Activated T-cell treated with anti-CD3 and anti-CD28 coated beads for 48 hours (primary cell): ENCODE data around the gene RABL3.
"Not testable (repeated sequence)": the region's sequence is repeated elsewhere in the genome, so short reads cannot be mapped to it uniquely, and the experiment has no call there.

Experiments used
- DNase-seq: peaks from one replicate; pipeline ENCODE4 v3.0.0-alpha.2; 2020; ENCODE audit warnings: low read depth

Gene RABL3

DNA sequence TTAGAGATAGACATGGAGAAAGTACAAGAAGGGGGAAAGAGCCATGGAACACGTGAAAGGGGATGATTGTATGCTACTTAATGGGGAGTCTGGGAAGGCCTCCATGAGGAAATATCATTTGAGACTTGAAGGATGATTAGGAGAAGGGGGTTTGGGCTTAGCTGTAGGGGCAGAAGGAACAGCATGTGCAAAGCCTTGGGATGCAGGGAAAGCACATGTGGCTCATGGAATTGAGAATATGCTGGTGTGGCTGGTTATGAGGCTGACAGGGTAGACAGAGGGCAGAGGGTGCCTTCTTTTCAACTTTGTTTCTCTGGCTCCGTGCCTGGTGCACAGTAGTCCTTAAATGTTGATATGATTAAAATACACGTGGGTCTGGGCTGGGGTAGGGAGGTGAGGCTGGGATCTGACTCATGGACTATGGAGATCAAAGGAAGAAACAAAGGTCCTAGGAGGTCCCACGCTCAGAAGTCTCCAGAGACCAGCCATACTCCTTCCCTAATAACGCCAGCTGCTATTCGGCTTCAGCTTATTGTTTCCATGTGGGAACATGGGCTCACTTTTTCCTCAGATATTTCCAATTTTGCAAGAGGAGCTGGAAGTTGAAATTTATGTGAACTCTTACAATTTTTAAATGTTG, 1.4 kb upstream of the RABL3 start:
- DNase-seq: no peak

DNA sequence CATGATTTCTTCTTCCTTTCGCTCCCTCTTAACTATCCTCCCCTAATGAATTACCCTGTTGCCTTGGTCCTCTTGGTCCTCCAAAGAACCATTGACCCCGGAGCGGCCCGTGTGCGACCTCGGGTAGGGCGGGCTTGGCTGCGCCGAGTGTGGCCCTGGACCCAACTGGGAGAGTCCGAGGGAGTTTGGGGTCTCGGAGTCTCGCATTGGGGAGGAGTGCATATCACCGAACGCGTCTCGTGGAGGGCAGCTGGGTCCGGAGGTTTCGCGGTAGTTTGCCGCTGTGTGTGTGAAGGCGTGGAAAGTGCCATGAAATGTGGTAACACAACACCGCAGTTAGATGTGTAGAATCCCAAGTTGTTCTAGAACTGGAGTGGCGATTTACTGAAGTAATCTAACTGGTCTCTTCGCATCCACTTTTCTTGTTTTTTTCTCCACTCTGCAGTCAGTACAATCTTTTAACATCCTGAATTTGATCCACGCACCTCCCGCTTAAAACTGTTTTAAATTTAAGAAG, 591 bp upstream of the RABL3 start:
- DNase-seq: peak; percentile 12

DNA sequence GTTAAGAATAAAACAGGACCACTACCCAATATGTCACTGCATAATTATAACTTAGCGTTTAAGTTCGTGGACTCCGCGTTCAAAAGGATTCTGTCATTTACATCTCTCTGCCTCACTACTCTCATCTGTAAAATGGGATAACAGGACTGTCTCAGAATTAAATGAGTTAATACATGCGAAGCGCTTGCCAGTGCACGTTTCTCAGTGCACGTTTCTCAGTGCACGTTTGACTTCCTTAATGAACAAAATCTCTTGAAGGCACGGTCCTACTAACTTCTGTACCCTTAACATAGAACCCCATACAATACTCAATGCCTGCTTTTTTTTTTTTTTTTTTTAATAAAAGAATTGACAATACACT, 499 bp downstream of the RABL3 start:
- no peak for DNase-seq

DNA sequence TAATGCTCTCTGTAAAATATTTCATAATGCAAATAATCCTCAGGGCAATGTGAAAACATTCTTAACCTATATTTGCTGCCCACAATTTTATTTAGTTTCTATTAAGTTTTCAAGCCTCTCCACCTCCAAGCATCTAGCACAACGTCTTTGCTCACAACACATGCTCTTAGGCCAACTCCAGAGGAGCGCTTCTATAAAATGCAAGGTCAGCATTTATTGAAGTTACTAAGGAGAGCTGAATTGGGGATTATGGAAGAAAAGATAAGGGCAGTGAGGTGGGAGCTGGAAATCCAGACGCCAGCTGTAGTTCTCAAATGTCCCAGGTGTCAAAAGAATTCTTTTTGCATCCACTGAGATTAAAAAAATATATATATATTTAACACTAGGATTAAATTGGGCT, 996 bp downstream of the RABL3 start:
- no peak for DNase-seq

DNA sequence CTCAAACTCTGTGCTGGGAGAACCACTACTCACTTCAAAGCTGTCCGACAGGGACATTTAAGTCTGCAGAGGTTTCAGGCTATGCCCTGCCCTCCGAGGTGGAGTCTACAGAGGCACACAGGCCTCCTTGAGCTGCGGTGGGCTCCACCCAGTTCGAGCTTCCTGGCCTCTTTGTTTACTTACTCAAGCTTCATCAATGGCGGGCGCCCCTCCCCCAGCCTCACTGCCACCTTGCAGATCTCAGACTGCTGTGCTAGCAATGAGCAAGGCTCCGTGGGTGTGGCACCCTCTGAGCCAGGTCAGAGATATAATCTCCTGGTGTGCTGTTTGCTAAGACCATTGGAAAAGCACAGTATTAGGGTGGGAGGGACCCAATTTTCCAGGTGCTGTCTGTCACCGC, 4.3 kb downstream of the RABL3 start:
- not testable (repeated sequence) for DNase-seq

DNA sequence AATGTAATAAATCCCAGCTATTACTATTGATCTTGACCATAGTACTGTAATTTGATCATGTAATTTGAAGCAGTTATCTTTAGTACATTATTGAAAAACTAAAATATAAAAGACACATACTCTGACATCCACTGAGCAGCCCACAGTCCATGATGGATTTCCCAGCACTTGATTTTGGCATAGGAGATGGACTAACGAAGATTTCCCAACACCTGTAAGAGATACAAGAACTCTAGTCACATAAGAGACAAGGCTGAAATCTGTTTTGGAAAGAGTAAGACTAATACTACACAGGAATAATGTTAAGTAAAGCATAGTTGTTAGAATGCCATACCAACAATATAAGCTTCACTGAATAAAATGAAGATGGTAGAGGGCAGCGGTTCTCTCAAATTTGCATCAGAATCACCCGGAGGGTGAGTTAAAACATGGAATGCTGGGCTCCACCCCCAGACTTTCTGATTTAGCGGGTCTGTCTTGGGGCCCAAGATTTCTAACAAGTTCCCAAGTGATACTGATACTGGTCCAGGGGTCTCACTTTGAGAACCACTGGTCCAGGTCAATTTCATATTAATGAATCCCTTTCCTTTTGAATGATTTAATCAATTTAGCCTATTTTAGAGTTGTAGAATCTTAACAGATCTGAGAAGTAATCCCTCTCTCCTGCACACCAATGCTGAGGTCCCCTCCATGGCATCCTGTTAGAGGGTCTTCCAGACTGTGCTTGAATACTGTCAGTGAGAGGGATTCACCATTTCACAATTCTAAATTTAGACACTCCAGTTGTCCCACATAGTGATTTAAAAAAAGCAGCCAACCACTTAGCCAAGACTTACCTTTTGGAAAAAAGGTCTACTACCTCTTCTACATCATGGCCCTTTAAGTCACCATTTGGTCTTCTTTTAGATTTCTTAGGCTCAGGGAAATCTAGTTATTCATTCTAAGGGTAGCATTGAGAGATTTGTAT, 11.5 kb downstream of the RABL3 start:
- DNase-seq: no peak

DNA sequence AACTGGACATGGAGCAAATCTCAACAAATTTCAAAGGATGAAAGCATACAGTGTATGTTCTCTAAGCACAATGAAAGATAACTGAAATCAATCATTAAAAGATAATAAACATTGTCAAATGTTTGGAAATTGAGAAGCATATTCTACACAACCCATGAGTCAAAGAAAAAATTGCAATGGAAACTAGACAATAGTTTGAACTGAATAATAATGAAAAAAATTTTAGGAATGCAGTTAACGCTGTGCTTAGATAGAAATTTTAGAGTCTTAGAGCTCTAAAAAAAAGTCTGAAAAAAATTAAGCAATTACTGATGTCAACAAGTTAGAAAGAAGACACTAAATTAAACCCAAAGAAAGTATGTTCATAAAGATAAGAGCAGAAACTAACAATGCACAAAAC, 15.5 kb downstream of the RABL3 start:
- DNase-seq: no peak

DNA sequence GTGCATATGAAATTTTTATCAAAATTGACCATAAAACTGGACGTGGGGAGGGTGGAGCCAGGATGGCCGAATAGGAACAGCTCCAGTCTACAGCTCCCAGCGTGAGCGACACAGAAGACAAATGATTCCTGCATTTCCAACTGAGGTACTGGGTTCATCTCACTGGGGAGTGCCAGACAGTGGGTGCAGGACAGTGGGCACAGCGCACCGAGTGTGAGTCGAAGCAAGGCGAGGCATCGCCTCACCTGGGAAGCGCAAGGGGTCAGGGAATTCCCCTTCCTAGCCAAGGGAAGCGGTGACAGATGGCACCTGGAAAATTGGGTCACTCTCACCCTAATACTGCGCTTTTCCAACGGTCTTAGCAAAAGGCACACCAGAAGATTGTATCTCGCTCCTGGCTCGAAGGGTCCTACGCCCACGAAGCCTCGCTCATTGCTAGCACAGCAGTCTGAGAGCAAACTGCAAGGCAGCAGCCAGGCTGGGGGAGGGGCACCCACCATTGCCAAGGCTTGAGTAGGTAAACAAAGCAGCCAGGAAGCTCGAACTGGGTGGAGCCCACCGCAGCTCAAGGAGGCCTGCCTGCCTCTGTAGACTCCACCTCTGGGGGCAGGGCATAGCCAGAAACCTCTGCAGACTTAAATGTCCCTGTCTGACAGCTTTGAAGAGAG, 23.0 kb downstream of the RABL3 start:
- peak; percentile 32 for DNase-seq

DNA sequence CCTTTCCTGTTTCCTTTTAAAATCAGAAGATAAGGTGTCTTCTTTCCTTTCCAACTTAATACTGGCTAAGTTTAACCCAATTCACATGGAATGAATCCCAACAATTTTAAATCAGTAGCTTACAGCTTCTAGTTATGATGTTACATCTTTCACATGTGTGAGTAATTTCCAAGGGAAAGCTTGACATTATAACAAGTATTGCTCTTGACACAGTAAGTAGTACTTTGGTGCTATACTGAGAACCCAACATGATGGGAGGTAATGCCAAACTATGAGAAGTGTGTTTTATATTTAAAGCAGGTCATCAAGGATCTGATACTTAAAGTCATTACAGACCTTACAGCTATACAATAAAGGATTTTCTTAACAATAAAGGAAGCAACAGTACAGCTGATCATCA, 29.1 kb downstream of the RABL3 start:
- no peak for DNase-seq

DNA sequence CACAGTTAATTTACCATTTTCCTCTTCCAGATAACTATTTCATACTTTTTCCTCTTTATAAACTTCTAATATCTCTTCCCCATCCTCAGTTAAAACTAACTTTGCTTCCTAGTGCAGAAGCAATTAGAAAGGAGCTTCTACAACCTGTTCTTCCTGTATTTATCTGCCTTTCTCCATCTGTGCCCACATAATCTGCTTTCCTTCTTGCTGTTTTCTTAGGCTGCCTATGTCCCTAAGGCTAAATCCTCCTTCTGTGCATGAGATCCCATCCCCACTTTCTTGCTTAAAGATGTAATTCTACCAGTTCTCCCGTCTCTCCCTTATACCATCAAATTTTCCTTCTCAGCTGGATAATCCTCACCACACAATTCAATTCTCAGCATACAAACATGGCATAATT, 31.9 kb downstream of the RABL3 start:
- no peak for DNase-seq

DNA sequence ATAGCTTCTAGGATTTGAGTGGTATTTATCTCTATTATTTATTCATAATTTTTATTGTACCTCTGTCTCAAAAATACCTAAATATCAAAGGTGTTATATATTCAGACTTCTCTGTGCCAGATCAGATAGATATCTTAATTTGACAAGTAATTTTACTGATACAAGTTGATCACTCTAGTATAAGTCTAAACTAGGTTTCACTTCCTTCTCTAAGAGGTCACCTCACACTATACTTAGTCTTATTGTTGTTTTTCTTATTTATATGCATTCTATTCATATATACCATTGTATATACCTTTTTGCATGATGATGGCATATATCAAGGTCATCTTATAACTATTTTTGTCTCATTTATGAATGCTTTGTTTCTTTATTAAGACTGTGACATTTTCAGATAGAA, 33.9 kb downstream of the RABL3 start:
- DNase-seq: no peak

DNA sequence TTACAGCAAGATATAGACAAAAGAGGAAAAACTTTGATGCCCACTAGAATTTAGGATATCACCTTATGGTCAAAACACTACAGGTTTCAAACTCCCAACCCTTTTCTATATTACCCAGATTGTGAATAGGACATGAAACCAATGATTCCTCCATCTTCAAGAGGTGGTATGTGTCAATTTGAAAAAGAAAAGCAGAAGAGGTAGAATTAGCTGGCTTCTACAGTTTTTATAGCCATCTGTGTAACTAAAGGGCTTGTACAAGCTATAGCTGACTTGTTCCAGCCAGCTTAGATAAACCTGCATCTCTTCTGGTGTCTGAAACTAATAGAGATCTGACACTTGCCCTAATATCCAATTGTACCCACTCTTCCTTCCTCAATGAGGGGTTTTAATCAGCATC, 35.4 kb downstream of the RABL3 start:
- no peak for DNase-seq

DNA sequence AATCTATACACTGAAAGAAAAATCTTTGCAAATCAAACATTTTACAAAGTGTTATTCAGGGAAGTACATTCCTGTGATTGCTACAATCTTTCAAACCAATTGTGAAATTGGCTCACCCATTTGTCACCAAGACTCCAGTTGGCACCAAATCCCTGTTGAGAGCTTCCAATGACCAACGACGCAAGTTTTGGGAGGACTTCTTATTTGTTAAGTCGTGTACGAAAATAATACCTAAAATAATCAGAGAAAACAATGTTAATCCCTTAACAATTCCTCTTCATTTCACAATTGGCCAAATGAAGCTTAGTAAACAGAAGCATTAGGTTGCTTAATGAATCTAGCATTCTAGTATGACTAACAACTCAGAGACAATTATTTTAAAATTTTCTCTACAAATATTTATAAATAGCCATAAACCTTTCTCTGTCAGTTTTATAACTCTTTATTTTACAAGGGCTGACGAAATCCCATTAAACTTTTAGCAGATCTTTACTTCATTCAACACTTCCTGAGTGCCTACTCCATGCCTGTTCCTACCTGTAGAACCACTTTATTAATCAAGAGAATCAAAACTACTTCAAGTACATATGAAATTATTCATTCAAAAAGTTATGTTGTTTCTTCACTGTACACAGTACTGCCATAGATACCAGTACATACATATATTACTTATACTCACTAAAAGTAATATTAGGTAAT, 36.3 kb downstream of the RABL3 start:
- DNase-seq: no peak

DNA sequence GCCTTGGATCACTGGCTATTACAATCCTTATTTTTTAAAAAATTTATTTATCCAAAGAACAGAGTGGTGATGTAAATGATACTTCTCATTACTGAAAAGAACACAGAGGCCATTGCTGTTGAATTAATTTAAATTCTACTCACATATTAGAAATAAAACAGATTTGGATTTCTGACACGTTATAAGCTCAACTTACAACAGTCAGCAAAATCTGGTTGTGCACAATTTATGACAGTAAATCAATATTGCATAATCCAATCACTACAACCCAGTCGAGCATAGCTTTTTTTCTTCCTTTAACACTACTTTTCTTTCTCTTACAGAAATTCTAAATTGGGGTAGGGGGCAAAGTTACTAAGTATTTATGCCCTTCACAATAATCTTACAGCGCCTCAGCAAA, 43.0 kb downstream of the RABL3 start:
- DNase-seq: no peak

DNA sequence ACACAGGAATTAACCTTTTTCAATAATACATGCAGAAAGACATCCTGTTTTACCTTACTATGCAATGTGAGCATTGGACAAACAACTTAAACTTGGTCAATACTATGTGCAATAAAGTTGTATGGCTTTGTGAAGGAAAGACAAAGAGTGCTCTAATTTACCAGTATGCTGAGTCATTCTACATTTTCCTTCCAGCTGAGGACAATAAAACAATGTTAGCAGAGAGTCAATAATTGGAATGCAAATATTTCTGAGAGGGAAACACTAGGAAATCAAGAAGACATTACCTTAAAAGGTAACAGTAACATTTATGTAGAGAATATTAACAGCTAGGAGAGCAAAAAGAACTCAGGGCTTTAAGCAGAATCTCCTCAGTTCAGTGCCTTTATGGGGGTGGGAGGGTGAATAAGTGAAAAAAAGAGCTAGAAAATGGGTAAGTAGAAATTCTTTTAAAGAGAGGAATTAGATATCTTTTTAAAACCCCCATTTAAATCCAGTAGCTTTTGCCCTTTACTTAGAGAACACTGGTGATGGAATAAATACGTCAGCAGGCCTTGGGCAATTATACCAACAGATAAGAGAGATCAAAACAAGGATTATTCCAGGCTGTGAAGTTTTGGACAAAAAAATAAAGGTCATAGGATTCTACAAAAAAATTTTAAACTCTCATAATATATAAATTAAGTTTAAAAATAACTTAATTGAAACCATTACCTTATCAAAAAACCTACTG, 48.7 kb downstream of the RABL3 start:
- DNase-seq: no peak

DNA sequence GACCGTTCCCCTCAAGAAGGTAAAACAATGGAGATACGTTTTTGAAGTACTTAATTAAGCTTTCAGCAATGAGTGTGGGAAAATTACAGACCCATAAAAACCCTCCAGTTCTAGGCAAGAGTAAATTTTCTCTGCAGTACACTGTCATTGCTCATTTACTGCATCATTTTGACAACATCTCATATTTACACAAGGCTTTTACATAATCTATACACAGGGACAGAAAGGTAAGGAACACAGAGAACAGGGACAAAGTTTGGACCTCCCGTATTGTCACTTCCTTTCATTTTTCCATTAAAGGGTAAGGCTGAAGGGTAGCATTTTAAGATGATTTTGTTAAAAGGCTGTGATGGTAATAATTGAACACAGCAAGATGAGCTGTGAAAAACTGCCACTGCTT, 52.9 kb downstream of the RABL3 start:
- DNase-seq: no peak

DNA sequence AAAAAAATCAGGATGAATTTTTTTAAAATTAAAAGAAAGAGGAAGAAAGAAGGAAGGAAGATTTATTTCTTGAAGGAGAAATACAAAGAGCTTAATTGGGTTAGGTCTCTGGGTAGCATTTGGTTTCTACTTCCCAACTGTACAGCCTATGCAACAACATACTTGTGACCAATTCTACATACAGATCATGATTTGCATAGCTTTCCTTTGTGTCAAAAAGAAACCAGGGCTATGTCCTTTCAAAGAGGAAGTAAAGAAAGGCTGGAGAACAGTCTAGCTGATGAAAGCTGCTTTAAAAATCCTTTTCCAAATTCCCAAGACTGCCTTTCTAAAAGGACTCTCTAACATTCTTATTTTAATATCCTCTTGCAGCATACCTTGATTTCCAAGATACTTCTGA, 54.2 kb downstream of the RABL3 start:
- DNase-seq: no peak

DNA sequence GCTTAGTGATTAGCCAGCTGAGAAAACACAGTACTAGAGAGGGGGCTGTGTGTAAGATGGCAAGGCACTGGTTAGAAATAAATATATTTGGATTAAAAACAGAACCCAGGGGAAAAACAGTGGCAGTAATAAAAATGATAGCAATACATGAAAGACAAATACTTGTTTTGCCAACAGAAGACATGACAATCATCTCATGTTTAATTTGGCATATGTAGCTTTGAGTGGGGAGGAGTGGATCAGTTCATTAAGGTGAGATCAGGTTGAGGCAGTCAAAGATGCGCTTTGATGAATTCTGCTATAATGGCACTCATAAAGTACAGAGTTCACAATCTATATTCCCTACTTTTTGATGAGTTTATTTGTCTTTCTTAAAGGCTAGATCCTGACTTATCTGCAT, 56.9 kb downstream of the RABL3 start:
- DNase-seq: no peak

DNA sequence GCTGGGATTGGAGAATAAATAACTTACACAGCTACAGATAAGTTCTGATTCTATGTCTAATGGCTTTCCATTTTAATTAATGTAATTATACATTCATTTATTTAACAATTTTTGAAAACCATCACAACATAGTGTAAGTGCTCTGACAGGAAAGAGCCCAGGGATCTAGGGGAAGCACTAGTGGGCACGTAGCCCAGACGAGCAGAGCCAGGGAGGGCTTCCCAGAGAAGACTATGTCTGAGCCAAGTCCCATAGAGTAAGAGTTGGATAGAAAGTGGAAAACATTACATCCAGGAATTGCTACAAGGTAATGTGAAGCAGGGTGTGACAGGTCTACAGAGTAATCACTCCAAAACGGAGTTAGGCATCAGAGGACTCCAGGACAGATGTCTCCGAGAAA, 57.4 kb downstream of the RABL3 start:
- DNase-seq: no peak

DNA sequence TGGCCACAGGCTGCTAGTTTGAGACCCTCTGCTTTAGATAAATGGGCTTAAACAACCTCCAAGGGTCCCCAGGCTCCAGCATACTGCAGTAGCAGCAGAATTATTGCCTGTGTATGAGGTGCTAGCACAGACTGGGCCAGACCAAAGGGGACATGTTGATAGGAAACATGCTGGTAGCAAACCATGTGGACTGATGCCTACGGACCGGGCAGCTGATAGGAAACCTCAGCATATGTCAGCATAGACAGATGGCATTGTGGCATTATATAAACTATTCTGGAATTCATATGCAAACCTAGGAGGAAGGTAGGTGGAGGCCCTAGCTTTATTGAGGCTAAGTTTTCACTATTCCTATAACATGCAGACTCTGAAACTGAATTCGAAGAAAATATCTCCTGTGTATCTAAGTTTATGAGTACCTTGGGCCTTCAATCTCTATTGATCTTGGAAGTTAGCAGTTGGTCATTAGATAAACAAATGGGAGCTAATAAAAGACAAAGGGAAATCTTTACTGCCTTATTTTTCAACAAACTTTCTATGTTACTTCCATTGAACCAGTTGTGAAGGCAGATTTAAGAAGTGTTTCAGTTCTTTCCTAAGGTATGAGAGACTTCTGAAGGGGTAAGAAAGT, 58.5 kb downstream of the RABL3 start:
- no peak for DNase-seq

DNA sequence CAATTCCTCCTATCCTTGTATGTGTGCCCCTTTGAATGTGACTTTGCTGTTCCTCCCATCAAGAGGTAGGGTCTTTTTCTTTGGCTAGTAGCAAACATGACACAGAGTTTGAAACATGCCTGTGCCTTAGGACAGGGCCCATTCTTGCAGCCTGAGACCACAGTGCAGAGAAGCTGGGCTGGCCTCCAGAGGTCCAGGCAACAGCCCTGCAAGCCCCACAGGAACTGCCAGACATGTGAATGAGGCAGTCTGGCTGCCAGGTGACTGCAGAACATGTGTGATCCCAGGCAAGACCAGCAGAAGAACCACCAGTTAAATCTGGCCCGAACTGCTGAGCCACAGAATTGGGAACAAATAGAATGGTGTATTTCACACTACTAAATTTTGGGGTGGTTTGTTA, 59.1 kb downstream of the RABL3 start:
- no peak for DNase-seq
